Myocyte (in vitro differentiated cells): ENCODE data around the gene SLC2A10. TPM values are rescaled to one million over a fixed set of nuclear protein-coding genes. Genes with fewer than 3 reads are reported as not detected.

ENCODE experiments used
- DNase-seq: peaks from one replicate; pipeline ENCODE4 v3.0.0-alpha.2; 2012; ENCODE audit warnings: low read depth
- total RNA-seq: library from RNA; depleted of rRNA; stranded (reverse); fragments of >200 nt; gene quantifications from 2 replicates; pipeline ENCODE4 v1.2.3, GENCODE V29; 2014

SLC2A10 gene
- total RNA-seq, 1 donor from 2014 or later: 25.7 TPM

- DNase-seq: no peak
Observed at GRCh38 chr20:46764068-46764467, 54.6 kb downstream of the SLC2A10 start.

- no peak for DNase-seq
Observed at GRCh38 chr20:46765506-46766120, 56.2 kb downstream of the SLC2A10 start.

DNA sequence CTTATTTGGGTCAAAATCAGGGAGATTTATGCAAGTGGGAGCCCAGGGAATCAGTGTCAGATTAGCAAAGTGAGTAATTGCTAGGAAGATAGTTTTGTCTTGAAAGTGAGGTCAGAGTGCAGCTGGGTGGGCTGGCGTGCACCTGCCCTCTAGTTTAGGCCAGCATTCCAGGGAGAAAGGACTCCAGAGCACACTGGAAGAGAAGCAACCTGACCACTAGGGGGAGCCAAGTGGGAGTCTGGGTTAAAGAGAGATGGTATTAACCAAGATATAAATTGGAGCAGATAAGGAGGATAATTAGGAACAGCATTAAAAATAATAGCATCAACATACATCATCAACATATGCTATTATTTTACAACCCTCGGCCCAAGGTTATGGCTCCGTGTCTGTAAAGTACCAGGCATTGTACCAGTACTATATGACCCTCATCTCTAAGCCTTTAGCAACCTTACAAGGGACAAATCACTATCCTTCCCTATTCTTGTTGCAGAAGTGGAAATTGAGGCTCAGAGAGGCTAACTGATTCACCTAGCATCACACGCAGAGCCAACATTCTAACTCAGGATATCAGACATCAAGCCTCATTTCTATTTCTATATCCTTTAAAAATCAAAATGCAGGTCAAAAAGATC lies 57.8 kb downstream of the SLC2A10 start:
- peak; percentile 37 for DNase-seq

DNA sequence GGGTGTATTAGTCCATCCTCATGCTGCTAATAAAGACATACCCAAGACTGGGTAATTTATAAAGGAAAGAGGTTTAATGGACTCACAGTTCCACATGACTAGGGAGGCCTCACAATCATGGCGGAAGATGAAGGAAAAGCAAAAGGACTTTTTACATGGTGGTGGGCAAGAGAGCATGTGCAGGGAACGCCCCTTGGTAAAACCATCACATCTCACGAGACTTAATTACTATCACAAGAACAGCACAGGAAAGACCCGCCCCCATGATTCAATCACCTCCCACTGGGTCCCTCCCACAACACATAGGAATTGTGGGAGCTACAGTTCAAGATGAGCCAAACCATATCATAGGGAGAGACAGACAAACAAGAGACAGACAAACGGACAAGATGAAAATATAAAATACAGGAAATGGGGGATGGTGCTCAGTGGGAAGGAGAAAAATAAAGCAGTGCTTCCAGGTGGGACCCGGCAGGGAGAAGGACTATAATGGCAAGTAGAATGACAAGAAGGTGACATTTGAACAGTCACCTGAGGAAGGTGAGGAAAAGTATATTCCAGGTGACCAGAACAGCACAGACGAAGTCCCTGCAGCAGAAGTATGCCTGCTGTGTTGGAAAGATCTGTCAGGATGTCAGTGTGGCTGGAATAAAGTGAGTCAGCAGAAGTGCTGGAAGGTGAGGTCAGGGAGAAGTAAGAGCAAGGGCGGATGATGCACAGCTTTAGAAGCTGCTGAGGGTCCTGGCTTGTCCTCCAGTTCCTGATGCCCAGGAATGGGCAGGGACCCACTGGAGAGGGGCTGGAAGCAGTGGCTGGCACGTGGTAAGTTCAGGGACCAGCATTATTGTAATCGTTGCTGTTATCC lies 61.1 kb downstream of the SLC2A10 start:
- DNase-seq: no peak

GRCh38 chr20:46771195-46771588 lies 61.7 kb downstream of the SLC2A10 start:
- no peak for DNase-seq

- no peak for DNase-seq
Observed at GRCh38 chr20:46772901-46773300, 63.5 kb downstream of the SLC2A10 start.

GRCh38 chr20:46773680-46774079 lies 64.2 kb downstream of the SLC2A10 start:
- no peak for DNase-seq

DNA sequence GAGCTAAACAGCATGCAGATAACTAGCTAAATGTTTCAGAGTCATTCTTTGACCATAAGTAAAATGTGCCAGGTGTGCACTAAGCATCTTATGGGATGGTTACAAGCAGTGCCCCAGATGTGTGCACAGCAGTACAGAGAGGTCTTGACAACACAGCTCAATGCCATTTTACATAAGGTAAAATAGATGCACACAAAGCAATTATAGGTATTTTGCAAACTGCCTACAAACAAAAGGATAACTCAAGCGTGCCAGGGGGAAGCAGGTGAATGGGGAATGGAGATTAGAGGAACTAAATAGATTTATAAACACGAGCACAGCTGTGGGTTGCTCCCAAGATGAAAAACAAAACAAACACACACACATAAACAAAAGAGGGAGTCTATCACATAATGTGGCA lies 64.8 kb downstream of the SLC2A10 start:
- DNase-seq: no peak

- DNase-seq: no peak
Observed at GRCh38 chr20:46774943-46775560, 65.6 kb downstream of the SLC2A10 start.

DNA sequence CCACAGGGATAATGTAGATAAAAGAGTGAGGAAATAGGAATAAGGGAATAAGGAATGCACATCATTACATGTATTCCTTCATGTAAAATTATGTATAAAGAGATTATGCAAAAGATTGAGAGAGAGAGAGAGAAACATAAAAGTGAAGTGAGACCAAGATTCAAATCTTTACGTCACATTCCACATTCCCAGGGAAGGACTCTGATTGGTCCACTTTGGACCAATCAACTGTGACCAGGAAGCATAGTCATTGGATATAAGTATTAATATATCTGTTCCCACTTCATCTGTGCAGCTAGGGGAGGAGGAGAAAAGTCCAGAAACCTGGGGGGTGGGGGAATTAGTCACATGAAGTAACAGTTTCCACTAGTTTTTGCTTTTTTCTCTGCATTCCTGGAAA lies 66.4 kb downstream of the SLC2A10 start:
- no peak for DNase-seq

GRCh38 chr20:46777331-46777730 lies 67.9 kb downstream of the SLC2A10 start:
- DNase-seq: no peak

GRCh38 chr20:46779831-46780230 lies 70.4 kb downstream of the SLC2A10 start:
- DNase-seq: no peak

DNA sequence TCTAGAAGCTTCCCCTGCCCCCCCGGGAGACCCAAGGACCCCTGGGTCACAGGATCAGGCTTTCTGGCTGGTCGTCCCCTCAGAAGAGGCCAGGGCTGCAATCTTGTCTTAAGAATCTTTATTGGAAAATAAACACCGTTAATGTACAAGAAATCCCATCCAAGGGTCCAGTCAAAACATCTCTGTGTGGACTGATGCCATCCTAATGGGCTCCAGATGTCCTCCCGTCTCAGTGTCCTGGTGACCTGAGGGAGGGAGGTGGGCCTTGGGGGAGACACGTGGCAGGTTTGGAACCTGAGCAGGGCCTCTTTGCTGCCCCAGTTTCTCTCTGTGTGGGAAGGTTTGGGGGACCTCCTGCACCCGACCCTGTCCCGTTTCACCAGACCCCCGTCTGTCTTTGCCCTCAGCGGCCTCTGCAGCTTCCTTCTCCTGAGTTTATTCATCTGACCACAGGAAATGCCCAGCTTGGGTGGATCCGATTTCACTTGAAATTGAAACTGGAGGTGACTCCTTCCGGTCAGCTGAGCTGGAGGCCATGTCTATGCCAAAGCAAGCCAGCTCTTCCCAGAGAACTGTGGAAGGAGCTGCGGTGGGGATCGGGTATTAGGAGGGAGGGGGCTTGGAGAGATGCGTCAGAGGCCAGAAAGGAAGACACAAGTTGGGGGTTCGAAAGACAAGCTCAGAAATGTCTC lies 75.1 kb downstream of the SLC2A10 start:
- peak; percentile 6 for DNase-seq

Other genes starting within 250 kb of the SLC2A10 start
- not detected in 2 replicates for gene ZNF334, start 196.1 kb upstream of the SLC2A10 start, total RNA-seq
- gene OCSTAMP, start 159.0 kb upstream of the SLC2A10 start, total RNA-seq: not detected in 2 replicates
- gene SLC13A3, start 58.2 kb upstream of the SLC2A10 start, total RNA-seq: 0.36 and 0.59 TPM in 2 replicates
- 26.5 and 32.3 TPM in 2 replicates for gene TP53RK, start 20.2 kb upstream of the SLC2A10 start, total RNA-seq
- 0.42 TPM in 1 of 2 replicates, not detected in the other for gene EYA2, start 185.2 kb downstream of the SLC2A10 start, total RNA-seq